IPS-NIHi7 (cell line): ENCODE measurements around the gene GYS2.

Source experiments
- DNase-seq: peaks from one replicate; pipeline ENCODE4 v3.0.0; 2012; ENCODE audit warnings: mixed read lengths; ENCODE audit errors: extremely low spot score

Gene GYS2

DNA sequence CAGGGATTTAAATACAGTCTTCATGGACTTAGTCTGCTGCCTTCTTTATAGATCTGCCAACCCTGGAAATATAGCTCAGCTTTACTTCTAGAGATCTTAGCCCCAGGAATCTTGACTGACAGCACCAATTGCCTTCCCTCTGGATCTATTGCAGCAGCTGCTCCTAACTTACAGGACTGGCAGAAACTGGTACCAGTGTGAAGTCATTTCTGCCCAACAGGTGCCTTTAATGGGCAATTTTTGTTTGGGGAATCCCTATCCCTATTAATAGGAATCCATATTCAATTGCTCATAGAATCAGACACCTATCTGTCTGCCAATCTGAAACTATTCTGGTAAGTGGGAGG lies 51.3 kb downstream of the GYS2 start:
- DNase-seq = no peak

DNA sequence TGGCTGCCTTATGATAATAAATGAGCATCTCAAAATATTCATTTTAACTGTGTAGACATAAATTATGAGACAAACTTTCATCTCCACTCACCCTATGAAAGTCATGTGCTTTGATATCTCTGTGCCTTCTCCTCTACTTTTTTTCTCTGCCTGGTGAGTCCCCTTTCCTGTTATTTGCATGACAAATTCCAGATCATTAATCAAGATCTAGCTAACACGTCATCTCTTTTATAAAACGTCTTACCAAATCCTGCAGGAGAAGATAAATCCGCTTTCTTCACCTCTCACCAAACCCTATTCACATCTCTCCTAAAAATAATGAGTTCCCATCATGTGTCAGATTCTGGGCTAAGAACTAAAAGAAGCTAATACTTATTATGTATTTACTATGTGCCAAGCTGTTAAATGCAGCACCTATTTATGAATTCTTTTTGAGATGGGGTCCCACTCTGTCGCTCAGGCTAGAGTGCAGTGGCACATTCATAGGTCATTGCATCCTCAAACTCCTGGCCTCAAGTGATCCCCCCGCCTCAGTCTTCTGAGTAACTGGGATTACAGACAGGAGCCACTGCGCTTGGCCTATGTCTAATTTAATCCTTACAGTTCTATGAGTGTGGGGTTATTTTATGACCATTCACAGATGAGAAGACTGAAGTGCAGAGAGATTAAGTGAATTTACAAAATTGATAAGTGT lies 51.9 kb downstream of the GYS2 start:
- no peak for DNase-seq

DNA sequence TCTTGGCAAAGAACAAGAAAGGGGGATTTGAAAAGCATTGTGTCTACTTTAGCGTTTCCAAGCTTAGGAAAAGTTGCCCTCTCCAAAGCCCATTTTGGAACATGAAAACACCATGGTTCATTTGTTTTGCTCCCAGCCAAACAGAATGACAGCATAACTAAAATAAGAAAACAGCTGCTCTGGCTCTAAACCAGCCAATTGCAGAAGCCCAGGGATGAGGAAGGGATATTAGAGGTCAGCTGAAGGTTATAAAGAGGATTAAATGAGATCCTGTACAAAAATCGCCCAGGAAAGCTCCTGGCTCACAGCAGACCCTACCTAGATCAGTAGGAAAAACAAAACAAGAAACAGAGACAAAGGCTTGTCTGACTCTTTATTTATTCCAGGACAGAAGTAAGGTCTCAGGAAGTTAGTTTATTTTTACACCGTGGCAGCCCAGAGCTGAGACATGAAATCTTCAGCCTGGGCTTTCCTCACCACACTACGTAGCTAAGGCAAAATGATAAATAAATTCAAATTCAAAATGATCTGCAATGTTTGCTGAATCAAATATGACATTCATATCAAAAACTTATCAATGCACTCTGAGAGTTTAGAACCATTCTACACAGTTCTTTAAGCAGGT lies 52.7 kb downstream of the GYS2 start:
- no peak for DNase-seq

DNA sequence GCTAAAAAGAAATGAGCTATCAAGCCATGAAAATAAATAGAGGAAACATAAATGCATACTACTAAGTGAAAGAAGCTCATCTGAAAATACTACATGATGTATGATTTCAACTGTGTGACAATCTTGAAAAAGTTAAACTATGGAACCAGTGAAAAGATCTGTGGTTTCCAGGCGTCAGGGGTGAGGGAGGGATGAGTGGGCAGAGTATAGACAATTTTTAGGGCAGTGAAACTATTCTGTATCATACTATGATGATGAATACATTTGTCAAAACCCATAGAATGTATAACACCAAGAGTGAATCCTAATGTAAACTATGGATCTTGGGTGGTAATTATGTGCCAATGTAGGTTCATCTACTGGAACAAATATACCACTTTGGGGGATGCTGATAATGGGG lies 57.2 kb downstream of the GYS2 start:
- no peak for DNase-seq

DNA sequence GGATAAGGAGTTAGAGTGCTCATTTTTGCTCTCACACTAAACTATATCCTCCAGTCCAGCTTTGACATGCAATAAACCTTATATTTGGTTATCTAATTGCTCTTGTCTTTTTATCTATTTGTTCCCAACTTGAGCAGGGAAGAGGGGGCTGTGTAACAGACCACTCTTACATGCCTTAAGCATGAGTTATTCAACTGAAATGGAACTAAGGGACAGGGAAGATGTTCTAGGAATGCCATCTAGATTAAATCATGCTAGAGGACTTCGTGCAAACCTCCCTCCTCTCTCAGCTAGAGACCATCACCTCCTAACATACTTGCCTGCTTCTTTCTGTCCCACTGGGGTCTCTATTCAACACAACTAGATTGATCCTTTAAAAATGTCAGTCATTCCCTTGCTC lies 57.9 kb downstream of the GYS2 start:
- no peak for DNase-seq

DNA sequence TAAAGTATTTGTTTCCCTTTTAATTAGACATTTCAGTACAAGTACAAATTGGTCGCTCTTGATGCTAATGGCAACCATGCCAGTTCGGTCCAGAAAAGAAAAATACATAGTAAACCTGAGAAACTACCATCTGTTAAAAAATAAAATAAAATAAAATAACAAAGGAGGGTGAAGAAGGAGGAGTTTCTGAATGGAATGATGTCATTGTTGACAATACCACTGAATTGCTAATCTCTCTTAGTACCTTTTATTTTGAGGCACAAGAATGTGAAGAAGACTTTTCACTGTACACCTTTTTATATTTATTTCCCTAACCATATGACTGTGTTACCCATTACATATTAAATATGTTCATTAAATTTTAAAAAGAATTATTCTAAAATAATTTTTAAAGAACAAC lies 59.1 kb downstream of the GYS2 start:
- no peak for DNase-seq

DNA sequence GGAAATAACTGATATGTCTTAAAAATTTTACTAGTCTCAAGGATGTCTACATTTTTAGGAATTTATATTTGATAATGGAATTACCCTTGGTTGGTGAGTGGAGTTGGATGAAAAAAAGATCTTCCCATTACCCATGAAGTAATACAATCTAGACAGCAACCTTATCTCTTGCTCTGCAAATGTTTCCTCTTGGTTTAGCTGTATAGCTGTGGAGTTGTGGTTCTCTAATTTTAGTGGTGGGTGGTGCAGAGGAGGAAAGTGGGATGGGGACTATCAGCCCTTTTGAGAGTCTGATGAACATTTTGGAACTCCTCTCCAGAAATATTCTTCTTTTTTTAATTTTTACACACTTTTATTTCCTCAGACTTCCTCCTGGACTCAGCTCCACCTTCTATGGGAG lies 61.5 kb downstream of the GYS2 start:
- DNase-seq = no peak

DNA sequence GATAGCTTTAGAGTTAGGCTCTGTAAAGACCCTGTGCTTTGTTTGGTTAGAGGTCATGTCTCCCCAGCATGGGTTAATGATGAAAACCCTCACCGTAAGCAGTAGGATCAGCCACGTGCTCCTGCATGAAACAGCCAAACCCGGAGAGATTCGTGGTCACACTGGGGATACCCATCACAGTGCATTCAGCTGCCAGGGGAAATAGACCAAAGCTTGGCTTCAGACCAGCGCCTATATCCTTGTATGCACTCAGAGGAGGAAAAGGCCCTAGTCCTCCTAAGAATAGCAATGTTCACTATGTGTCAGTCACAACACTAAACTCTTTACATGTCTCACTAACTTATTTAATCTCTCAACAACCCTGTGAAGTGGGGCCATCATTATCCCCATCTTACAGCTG lies 62.2 kb downstream of the GYS2 start:
- DNase-seq = no peak

DNA sequence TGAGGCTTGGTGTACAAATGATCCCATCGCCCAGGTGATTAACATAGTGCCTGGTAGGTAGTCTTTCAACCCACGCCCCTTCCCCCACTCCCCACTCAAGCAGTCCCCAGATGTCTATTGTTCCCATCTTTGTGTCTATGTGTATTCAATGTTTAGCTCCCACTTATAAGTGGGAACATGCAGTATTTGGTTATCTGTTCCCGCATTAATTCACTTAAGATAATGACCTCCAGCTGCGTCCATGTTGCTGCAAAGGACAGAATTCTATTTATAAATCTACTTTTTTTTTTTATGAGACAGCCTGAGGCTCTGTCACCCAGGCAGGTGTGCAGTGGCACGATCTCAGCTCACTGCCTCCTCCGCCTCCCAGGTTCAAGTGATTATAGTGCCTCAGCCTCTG lies 62.9 kb downstream of the GYS2 start:
- no peak for DNase-seq

DNA sequence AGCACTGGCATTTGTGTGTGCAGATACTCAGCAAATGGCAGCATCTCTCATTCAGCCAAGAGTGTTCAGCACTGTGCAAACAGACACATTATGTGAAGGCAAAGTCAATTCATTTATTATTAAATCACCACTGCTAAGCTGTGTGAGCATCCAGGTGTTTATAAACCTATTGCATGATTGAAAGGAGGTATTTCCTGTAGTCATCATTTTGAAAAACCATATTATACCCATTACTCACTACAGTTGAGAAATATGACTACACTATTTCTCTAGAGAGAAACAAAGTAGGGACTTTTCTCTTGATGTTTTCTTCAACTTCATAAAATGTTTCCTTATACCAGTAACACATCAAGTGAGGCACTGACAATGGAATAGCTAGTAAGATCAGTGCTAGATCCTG lies 64.8 kb downstream of the GYS2 start:
- no peak for DNase-seq

DNA sequence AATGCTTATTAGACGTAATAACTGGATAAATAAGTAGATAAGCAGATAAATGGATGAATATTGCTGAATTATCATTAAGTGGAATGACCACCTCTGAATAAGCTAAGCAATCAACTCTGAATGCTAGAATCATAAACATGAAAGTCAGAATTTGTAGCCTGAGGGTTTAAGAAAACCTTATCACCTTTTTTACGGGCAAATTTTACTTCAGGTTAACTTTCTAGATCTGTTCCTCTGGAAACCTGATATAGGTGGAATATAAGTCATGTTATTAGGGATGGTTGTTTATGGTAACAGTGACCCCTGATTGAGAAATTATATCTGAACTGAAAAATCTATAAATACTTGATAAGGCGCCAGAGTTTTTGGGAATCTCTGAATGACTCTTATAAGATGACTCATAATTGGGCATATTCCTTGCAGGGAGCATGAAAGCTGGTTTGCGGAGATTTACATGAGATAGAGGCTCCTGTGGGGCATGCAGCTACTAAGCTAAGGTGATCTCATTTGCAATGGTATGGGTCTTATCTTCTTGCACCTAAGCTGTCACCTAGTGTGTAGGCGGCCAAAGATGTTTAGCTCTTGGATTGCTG lies 66.5 kb downstream of the GYS2 start:
- no peak for DNase-seq

DNA sequence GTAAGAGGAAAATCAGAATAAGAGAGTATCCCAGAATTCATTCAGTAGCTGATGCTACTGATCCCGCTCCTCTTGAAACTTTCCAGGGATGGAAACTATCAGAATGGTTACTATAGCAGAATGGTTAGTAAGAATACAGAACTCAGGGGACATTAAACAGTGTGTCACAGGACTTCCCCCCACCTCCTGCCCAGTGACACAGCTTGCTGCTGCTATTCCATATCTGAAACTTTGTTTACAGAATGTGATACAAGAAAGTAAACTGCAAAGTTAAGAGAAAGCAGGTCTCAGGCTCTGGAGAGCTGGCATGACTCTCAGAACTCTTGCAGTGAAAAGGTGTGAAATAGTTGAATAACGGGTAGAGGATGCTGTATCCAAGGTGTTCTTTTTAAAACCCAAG lies 75.2 kb downstream of the GYS2 start:
- DNase-seq = no peak

DNA sequence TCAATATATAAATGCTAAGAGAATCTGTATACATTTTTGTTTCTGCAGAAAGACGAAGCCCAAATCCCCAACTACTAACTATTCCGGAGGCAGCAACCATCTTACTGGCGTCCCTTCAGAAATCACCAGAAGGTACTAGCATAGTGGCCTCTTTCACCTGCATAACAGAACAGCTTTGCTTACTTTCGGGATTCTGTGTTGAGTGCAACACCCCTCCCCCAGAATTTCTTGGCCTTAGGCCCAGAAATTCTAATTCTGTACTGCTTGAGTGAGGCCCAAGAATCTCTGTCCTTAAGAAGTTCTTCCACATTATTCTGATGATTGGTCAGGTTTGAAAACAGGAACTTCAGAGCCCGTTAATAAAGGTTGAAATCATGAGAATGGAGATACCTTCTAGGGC lies 75.7 kb downstream of the GYS2 start:
- no peak for DNase-seq

DNA sequence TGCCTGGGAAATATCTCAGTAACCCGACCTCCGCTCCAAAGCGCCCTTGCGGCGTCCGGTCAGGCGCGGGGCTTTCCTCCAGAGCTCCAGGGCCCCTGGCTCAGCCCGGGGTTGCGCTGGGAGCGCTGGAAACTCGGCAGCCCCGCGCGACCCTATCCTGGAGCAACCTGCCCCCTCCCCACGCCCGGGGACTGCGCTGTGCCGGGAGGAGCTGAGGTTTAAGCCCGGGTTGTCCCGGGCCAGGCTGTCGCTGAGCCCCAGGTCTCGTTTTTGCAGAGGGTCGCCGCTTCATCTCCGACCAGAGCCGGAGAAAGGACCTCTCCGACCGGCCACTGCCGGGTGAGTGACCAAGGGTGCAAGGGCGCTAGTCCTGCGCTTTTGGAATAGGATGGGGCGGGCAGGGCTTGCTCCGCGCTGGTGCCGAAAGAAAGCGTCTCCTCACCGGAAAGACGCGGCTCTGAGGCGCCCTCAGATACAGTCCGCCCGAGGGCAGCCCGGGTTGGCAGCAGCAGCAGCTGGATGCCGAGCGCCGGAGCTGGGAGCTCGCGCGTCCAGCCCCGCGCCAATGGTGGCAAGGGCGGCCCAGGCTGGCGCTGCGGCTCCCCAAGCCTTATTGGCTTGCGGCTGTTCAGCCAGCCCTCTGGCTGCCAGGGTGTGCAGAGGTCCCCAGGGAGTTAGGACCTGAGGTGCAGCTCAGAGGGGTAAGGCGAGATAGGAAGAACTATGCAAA lies 77.0 kb downstream of the GYS2 start:
- DNase-seq = peak; percentile 60

DNA sequence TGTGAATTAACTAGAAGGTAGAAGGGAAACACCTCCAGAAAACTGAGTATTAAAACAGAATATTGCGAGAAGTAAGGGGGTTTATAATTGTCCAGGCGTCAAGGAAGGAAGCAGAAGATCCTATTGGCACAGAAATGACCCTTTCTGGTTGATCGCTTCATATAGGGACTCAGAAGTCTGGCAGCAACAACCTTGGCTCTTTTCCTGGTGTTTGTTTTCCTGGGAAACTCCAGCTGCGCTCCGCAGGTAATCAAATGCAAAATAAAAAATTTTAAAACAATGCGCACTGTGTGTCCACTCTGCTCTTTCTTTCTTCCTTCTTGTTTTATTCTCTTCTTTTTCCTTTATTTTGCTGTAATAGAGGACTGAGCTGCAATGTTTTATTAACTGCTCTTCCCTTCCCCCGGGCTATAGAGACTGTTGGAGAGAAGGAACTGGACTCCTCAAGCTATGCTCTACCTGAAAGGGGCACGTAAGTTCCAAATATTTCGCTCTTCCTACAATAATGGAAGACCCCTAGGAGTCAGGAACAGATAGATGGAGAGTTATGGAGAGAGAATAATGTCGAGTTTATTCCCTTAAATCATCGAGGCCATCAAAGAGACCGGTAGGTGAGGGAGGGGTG lies 77.8 kb downstream of the GYS2 start:
- no peak for DNase-seq

DNA sequence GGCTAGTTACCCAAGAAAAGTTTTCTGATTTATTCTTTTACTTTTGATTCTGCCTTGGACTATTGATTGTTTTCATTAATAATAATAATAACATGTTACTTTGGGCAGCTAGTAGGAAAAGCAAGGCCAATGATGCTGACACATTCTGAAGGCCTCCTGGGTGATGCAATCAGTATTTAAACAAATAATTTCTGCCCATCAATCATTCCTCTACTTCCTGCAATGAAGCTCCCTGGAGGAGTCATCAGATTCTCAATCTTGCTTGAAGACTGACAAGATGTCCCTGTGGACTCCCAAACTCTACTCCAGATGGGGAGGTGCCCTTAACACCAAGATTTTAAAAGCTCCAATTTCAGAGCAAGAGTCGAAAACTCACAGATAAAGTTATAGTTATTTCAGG lies 78.6 kb downstream of the GYS2 start, which contains the start of gene SPX:
TSS of gene SPX (plus strand) at position 244 of the 400 bp plus-strand sequence. CDS start 177 bp downstream, outside the sequence.
- DNase-seq = no peak

DNA sequence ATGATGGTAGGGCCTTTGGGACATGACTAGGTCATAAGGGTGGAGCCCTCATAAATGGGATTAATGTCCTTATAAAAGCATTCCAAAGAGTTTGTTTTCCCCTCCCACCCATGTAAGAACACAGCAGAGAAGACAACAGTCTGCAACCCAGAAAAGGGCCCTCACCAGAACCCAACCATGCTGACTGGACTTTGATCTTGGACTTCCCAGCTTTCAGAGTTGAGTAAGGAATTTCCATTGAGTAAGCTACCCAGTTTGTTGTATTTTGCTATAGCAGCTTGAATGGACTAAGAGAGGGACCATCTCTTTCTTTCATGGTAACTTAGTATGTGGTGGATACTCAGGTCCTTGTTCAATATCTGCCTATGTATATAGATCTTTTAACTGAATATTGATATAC lies 81.5 kb downstream of the GYS2 start:
- DNase-seq = no peak

DNA sequence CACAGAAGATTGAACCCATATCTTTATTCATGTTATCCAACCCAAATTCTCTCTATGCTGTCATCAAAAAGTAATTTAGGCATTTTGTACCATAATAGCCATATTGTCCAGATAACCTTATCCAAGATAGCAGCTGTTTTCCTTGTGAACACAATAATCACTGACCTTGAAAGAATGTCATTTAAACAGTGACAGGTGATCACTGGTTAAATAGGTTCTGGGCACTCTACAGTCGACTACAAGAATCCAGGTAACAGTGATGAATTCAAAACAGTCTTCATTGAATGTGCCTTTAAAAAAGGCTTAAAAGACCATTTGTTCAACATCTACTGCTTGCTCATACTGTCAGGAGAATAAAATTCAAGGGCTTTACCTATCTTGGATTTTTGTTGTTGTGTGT lies 83.1 kb downstream of the GYS2 start:
- DNase-seq = no peak

DNA sequence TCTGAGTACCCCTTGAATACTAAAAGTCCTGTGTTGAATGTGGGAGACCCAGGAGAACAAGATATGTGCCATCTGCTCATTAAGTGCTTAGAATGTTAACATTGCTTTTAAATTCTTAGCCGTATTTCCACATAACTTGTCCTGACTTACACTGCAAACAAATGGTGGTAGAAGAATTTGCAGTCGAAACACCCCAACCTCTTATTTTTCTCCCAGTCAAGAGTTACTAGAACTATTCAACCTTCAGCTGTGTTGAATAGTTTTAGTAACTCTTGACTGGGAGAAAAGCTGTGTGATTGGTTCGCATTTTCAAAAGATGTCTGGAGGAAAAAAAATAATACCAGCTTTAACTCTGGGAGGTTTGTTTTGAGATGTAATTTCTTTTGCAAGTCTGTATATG lies 86.2 kb downstream of the GYS2 start:
- no peak for DNase-seq

DNA sequence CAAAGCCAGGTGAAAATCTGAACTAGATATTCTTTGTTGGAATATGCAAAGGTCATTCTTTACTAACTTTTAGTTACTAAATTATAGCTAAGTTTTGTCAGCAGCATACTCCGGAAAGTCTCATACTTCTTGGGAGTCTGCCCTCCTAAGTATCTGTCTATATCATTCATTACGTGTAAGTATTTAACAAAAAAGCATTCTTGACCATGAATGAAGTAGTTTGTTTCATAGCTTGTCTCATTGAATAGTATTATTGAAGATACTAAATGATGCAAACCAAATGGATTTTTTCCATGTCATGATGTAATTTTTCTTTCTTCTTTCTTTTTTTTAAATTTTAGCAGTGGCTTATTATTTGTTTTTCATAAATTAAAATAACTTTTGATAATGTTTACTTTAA lies 88.4 kb downstream of the GYS2 start:
- no peak for DNase-seq

DNA sequence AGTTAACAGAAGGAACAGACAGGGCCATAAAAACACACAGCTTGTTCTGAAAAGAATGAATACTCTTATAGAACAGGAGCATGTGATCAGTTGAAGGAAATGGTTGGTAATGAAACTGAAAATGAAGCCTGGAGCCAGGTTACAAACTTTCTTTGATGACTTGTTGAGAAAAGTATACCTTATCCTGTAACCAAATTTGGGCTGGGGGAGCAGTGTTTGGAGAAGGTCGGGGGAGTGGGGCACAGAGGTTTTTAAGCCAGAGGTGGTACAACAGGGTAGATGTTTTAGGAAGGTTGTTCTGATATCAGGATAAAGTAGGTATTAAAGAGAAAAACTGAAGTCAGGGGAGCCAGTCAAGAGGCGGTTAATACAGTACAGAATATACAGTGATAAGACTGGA lies 94.9 kb downstream of the GYS2 start:
- DNase-seq = no peak

DNA sequence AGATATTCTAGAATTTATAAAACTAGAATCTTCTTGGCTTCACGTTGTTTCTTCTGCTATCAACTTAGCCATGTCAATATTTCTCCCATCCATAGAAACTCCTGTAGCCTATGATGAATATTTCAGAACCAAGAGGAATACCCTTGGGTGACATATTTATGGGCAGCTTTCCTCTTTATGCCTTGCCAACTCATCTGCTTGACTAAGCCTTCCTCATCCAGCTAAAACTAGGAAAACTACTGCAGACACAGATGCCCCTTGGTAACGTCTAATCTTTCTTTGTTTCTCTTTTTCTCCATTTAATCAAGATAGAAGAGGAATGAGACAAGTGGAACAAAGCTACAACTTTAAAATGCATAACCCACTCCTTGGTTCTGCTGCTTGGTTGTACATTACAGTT lies 96.8 kb downstream of the GYS2 start:
- no peak for DNase-seq
